Kasumi-1 (cell line): Measurements from ENCODE around the gene HOXB4.

ENCODE experiments used
- DNase-seq, 2 experiments: peaks; one replicate each; lab custom pipeline; 2025; lab: John Stamatoyannopoulos, UW

HOXB4 gene

DNA sequence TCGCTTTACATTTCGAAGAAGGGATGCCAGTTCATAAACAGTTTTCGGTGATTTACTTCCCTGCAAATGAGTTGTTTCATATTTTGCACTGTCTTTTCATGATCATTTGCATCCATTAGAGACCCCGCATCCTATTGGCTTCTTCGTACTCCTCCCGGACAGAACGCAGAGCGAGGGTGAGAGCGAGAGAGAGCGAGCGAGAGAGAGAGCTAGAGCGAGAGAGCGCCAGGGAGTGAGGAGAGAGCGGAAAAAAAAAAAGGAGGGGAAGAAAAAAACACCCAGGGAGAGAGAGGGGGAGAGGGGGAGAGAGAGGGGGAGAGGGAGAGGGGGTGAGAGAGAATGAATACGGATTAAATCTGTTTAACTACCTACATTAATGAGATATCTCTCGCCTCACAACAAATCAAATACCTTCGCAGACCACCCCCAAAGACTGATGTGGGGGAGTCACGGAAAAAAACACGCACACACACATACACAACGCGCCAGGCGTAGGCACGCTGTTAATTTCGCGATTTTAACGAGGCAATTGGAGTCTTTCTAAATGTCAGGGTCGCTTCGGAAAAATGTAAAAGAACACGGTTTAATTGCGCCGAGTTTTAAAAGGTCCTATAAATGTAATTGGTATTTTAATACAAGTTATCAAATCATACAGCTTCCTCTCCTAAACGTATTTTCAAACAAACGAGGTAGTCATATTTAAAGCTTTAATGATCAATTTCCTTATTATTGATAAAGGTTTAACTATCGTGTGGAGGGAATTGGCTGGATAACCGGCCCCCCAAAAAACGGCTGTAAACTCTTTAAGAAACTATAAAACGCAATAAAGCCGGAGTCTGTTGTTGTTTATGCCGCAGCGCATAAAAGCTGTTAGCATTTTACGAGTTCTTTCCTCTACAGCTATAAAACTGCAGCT, 37.2 kb upstream of the HOXB4 start, which contains the start of gene HOXB8:
TSS of gene HOXB8 (minus strand) at position 246 of the 916 bp plus-strand sequence. CDS start 588 bp downstream, outside the sequence.
- no peak for DNase-seq

DNA sequence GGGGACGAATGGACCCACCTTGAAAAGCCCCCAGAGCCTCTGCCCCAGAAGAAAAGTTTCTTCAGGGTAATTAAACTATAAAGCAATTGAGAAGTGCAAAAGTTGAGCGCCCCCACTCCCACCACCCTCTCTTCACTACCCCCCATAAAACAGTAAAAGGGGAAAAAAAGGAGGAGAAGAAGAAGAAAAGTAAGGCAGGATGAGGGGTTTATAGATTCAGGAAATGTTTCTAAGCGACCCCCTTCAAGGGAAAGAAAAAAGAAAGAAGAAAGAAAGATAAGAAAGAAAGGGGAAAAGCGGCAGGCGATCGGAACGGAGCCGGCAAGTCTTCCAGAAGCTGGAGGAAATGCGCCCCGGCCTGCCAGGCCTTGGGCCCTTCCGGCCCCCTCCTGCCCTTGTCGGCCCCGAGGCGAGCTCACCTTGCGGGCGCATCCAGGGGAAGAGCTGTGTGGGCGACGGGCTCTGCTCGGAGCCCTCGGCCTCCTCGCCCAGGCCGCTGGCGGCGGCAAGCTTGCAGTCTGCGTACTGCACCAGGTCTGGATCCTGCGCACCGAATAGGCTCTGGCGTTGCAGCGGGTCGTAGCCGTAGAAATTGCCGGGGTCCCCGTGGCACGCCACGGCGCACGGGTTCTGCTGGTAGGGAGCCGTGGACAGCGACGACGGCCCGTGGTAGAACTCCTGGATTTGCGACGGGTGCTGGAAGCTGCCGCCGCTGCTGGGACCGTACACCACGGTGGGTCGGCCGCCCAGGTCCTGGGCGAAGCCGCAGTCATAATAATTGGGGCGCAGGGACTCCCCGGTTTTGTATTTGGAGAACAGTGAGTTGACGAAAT, 35.9 kb upstream of the HOXB4 start:
- DNase-seq, result no peak

- DNase-seq, result no peak
These were observed 34.9 kb upstream of the HOXB4 start for GRCh38 chr17:48612854-48613691.

- no peak for DNase-seq
These were observed 34.3 kb upstream of the HOXB4 start for GRCh38 chr17:48612456-48612853.

GRCh38 chr17:48611681-48612455, 33.7 kb upstream of the HOXB4 start:
- DNase-seq, result no peak

DNA sequence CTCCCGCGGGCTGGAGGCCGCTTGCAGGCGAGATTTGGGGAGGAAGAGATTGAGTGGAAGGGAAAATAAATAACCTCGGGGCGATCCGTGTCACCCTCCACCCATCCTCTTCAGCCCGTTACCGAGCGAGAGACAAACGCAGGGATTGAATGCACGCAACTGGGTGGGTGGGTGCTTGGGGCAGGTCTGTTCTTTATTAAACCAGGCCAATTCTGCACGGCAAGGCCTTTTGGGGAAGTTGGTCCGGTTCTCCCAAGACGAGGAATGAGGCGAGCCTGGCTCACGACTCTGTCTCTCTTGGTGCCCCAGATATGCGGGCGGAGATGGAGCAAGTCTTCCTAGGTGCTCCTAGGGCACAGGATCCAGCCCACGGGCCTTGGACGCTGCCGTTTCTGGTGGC, 33.1 kb upstream of the HOXB4 start:
- no peak for DNase-seq

- no peak for DNase-seq
These were observed 32.4 kb upstream of the HOXB4 start, which contains the start of gene HOXB7 for GRCh38 chr17:48610282-48611211. Gene HOXB7 (minus strand): TSS chr17:48611017. CDS start chr17:48610918, 99 bp downstream.

DNA sequence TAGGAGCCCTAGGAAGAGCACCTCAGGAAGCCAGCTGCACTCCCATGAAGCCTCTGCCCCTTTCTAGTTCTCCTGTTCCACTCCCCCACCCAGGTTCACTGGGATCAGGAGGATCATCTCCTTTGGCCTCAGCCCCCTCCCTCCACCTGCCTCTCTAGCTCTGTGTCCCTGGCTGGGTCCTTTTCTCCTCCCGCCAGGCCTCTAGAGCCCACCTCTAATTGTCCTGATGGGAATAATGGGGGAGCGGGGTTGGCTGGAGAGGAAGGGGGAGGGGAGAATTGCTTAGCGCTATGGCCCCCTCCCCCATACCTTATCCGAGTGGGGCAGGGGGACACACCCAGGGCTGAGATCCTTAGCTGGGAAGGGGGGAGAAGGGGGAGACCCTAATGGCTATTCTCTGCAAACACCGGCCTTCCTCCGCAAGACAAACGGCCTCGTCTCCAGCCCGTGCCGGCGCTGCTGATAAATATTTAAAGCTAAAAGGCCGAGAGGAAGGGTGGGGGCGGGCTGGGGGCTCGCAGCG, 31.7 kb upstream of the HOXB4 start:
- no peak for DNase-seq

- DNase-seq, result no peak
These were observed 30.9 kb upstream of the HOXB4 start for GRCh38 chr17:48609033-48609432.

DNA sequence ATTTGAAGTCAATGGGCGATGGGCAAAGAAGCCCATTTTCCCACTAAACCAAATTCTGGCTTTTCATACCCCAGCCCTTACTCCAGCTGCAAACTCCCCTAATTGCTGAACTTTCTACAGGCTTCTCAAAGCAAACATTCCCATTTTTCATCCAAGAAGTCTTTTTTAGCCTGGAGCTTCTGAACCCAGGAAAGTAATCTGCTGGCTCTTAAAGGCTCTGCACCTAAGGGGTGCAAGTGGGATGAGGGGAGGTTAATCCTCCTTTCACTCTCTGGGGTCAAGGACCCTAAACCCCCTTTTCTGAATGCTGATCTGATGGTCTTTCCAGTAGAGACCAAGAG, 30.3 kb upstream of the HOXB4 start:
- DNase-seq, result no peak

- no peak for DNase-seq
These were observed 28.9 kb upstream of the HOXB4 start for GRCh38 chr17:48606892-48607614.

GRCh38 chr17:48605991-48606891, 28.1 kb upstream of the HOXB4 start:
- DNase-seq, result no peak

GRCh38 chr17:48605409-48605919, 27.3 kb upstream of the HOXB4 start:
- DNase-seq, result no peak

DNA sequence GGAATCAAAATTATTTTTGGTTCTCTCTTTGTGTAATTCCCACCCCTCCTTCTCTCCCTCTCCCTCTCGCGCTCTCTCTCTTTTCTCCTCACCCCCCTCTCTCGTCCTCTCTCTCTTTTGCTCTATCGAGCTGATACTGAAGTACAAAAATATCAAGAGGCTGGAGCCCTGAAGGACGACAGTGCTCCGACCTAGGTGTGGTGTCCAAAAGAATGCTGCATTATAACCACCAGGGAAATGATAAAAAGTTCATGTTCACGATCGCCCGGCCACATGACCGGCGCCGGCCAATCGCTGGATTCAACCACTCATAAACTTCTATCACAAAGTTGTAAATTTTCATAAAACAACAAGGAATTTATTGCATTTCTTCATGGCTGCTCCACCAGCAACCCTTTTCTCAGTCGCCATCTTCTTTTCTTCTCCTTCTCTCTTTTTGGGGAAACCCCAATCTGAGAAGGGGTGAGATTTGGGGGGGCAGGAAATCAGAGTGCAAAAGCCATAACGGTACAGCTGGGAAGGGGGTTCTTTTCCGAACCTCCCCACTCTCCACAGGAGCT, 26.7 kb upstream of the HOXB4 start, which contains the start of gene HOXB6:
TSS of gene HOXB6 (minus strand) at position 217 of the 560 bp plus-strand sequence. CDS start 6,836 bp downstream, outside the sequence.
- no peak for DNase-seq

DNA sequence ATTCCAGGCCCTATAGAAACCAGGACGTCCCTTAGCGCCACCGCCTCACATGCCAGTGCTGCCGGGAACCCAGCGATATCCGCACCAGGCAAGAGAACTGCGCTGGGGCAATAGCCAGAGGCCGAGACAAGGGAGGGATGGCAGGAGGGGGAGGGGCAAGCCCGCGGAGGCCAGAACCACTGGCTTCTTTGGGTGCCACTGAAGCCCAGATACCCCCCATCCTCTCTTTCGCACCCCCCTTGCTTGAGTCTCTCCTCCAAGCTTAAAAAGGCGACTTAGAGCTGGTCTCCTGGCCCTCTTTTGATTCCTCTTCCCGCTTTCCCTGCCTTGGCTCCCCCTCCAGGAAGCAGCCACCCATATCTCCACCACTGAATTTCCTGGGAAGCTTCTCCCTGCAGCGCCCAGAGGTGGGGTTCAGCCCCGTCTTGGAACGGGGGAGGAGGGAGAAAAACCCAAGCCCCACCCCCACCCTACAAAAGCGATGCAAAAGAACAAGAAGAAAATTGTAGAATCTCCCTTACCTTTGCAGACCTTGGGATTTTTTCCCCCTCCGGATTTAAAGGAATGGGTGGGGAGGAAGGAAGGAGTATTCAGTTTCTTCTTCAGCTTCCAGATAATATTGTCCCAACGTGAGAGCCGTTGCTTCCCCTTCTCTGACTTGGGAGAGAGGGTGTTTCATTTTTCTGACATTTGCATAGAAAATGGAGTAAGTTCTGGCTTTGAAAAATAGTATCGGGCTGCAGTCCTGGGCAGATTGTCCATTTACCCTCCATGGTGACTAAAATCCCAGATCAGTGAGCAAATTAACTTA, 26.0 kb upstream of the HOXB4 start:
- DNase-seq, result no peak
